ENCODE measurements around the gene BAIAP2L2. TPM values are rescaled to one million over a fixed set of nuclear protein-coding genes. Genes with fewer than 3 reads are reported as not detected.

Gene BAIAP2L2
- total RNA-seq, 1 experiment from 2014 or later: 2.3 TPM

- WGBS (ENCODE audit: extremely low coverage, insufficient read length, low lambda C conversion rate): no CpG with 5 or more reads among the region's 22 CpGs
Observed at GRCh38 chr22:38109371-38110001, 998 bp downstream of the BAIAP2L2 start.

More at GRCh38 chr22:38109371-38110001, 998 bp downstream of the BAIAP2L2 start:
- H3K4me2 ChIP-seq (ENCODE audit: insufficient read depth, insufficient read length, low read length): no peak overlapping the region
- no peak overlapping the region for H2BK20ac ChIP-seq (ENCODE audit: low read depth, low read length, poor library complexity, severe bottlenecking)
- H2AFZ ChIP-seq (ENCODE audit: low read length): no peak overlapping the region
- no peak overlapping the region for H4K91ac ChIP-seq (ENCODE audit: insufficient read length, low read depth, low read length)
- H4K20me1 ChIP-seq (ENCODE audit: control insufficient read depth, insufficient read depth, insufficient read length): peaks cover 2% of the 10 kb centered on the region
- no peak overlapping the region for H2BK120ac ChIP-seq (ENCODE audit: low read depth, low read length, poor library complexity, severe bottlenecking)
- H3K4me3 Mint-ChIP-seq: no peak overlapping the region
- H2BK12ac ChIP-seq (ENCODE audit: insufficient read length, low read depth, low read length): no peak overlapping the region
- no peak overlapping the region for H3K27ac Mint-ChIP-seq
- H3K4me1 ChIP-seq (ENCODE audit: insufficient read depth, low read length): no peaks in the 10 kb centered on the region
- TF ChIP-seq CTCF (conservative IDR thresholded peaks at IDR 0.05): no peak
- no peaks in the 10 kb centered on the region for H3K9me3 ChIP-seq (ENCODE audit: control insufficient read depth, low read depth, low read length)
- no peak overlapping the region for H3K9ac ChIP-seq (ENCODE audit: extremely low read depth, insufficient read length, low read length)
- no peak overlapping the region for H3K23ac ChIP-seq (ENCODE audit: insufficient read length, low read depth, low read length)
- H4K8ac ChIP-seq (replicated peaks; ENCODE audit: insufficient read length, low read depth, low read length): no peak overlapping the region
- H3K23me2 ChIP-seq (ENCODE audit: insufficient read length, low read depth, low read length, poor library complexity, severe bottlenecking): no peaks in the 10 kb centered on the region
- H3K4ac ChIP-seq (ENCODE audit: low read depth, low read length): no peak overlapping the region
- H3K14ac ChIP-seq (ENCODE audit: insufficient read depth, low read length): no peak overlapping the region
- no peak for DNase-seq
- no peak overlapping the region for H2AK5ac ChIP-seq (ENCODE audit: insufficient read length, low read length)
- no peak overlapping the region for H3K27ac ChIP-seq (ENCODE audit: insufficient read length, low read depth, low read length)
- peaks cover 0 to 3% of the 10 kb centered on the region in 2 experiments; a peak in 1 of 5 replicates for H3K9me3 Mint-ChIP-seq
- H4K5ac ChIP-seq (ENCODE audit: insufficient read length, low read depth, low read length): no peak overlapping the region
- no peaks in the 10 kb centered on the region; the same call in 1 of the 2 replicates for H3K27me3 Mint-ChIP-seq (ENCODE audit: low read depth)
- peaks cover 0 to 2% (median 0%) of the 10 kb centered on the region in 3 experiments; a peak in 3 of 7 replicates for H3K36me3 Mint-ChIP-seq (ENCODE audit: insufficient read depth in 1 of 3, low read depth in 3 of 3)
- H3K79me2 ChIP-seq (ENCODE audit: insufficient read depth, low read length): no peaks in the 10 kb centered on the region
- H3K27me3 ChIP-seq (ENCODE audit: insufficient read depth, low read length): no peaks in the 10 kb centered on the region
- no peak overlapping the region for H2BK5ac ChIP-seq (ENCODE audit: insufficient read length, low read length)
- H3K18ac ChIP-seq (ENCODE audit: insufficient read length, low read depth, low read length): no peak overlapping the region
- H3K4me1 Mint-ChIP-seq: peaks cover 2 to 9% of the 10 kb centered on the region in 2 experiments
- H3K56ac ChIP-seq (ENCODE audit: insufficient read length, low read depth, low read length): no peak overlapping the region
- no peaks in the 10 kb centered on the region for H3K79me1 ChIP-seq (ENCODE audit: insufficient read depth, low read depth, low read length, poor library complexity, severe bottlenecking)
- H3T11ph ChIP-seq (ENCODE audit: low read length): no peak overlapping the region
- H2BK15ac ChIP-seq (ENCODE audit: low read depth, low read length): no peak overlapping the region

All from H9 (cell line).